ENCODE data around the gene RPL22.

DNA sequence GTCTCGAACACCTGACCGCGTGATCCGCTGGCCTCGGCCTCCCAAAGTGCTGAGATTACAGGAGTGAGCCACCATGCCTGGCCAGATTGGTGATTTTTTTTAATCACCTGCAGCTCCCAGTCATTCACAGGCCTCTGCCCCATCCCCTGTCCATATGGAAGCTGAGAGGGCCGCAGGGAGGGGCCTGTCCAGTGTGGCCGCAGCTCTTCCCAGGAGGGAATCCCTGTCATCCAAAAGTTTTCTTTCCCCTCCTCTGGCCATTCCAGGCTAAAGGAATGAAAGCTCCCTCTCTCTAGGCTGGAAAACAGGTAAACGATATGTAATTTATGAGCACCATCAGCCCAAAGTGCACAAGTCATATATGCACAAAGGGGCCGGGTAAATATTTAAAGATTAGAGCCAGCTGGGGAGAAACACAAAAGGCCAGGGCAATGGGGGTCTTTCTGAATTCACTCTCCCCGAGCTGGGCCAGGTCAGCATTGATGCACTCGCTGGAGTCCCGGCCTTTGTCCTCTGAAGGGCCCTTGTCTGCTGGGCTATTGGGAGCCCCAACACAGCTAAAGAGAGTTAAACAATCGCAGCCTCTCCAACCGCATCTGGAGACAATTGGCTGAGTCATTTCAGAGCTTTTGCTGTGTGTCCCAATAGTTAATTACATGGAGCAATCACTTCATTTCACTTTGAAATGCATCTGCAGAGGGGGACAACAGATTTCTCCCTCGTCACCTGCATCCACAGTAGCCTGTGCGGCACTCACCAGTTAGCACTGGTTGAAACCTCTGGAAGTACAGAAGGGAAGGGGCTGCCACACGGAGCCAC, 40.8 kb upstream of the RPL22 start:
- TF ChIP-seq, protein P1, sequence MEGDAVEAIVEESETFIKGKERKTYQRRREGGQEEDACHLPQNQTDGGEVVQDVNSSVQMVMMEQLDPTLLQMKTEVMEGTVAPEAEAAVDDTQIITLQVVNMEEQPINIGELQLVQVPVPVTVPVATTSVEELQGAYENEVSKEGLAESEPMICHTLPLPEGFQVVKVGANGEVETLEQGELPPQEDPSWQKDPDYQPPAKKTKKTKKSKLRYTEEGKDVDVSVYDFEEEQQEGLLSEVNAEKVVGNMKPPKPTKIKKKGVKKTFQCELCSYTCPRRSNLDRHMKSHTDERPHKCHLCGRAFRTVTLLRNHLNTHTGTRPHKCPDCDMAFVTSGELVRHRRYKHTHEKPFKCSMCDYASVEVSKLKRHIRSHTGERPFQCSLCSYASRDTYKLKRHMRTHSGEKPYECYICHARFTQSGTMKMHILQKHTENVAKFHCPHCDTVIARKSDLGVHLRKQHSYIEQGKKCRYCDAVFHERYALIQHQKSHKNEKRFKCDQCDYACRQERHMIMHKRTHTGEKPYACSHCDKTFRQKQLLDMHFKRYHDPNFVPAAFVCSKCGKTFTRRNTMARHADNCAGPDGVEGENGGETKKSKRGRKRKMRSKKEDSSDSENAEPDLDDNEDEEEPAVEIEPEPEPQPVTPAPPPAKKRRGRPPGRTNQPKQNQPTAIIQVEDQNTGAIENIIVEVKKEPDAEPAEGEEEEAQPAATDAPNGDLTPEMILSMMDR (conservative IDR thresholded peaks at IDR 0.05) = no peak
- no peak for TF ChIP-seq ZFX (IDR thresholded peaks at IDR 0.05)
